K562 (cell line): ENCODE measurements around the gene NCBP2. TPM values are rescaled to one million over a fixed set of nuclear protein-coding genes. Genes with fewer than 3 reads are reported as not detected.

Experiments used
- ATF7 ChIP-seq: fragments of 450-650 bp; IDR thresholded peaks from 2 replicates; pipeline ENCODE4 v1.7.1; 2014; ENCODE audit warnings: mild to moderate bottlenecking, moderate library complexity
- CBFA2T2 ChIP-seq: fragments of 450-650 bp; conservative IDR thresholded peaks from 2 replicates; pipeline ENCODE4 v1.6.1; 2017; ENCODE audit warnings: mild to moderate bottlenecking
- FOXK1 ChIP-seq: sonication (generic); formaldehyde crosslinking; IDR thresholded peaks from 2 replicates; pipeline ENCODE4 v1.8.0; 2022; ENCODE audit warnings: missing genetic modification reagents, mild to moderate bottlenecking, borderline replicate concordance
- FOXM1 ChIP-seq, 2 experiments: fragments of 450-650 bp in 1 of 2; sonication (generic) in 1 of 2; formaldehyde crosslinking in 1 of 2; IDR thresholded peaks; 2 replicates each; pipeline versions ENCODE4 v1.6.1 to v1.9.0; 2017 to 2022; ENCODE audit warnings: low read depth in 2 of 2, mild to moderate bottlenecking in 2 of 2, missing genetic modification reagents in 1 of 2, moderate library complexity in 1 of 2
- HNRNPK ChIP-seq: fragments of 200-400 bp; formaldehyde crosslinking; IDR thresholded peaks from one replicate; pipeline ENCODE4 v1.6.1; 2018; ENCODE audit warnings: mild to moderate bottlenecking, low read depth, low read length; ENCODE audit not compliant: poor library complexity, severe bottlenecking
- ILF3 ChIP-seq: fragments of 450-650 bp; IDR thresholded peaks from 2 replicates; pipeline ENCODE4 v1.6.1; 2018; ENCODE audit warnings: antibody characterized with exemption, mild to moderate bottlenecking, moderate library complexity, borderline replicate concordance
- KDM5B ChIP-seq: fragments of 200-600 bp; sonication (generic); IDR thresholded peaks from 2 replicates; pipeline ENCODE4 v1.6.1; 2012; ENCODE audit warnings: low read depth, mild to moderate bottlenecking, moderate library complexity, low read length, control low read depth, inconsistent platforms; ENCODE audit not compliant: insufficient replicate concordance
- MAX ChIP-seq: sonication (generic); formaldehyde crosslinking; IDR thresholded peaks from 2 replicates; pipeline ENCODE4 v1.9.0; 2022; ENCODE audit warnings: mild to moderate bottlenecking, missing genetic modification reagents
- NFIX ChIP-seq: fragments of 250-450 bp; sonication (Bioruptor Pico); IDR thresholded peaks from 2 replicates; pipeline ENCODE4 v1.4.0; 2020; ENCODE audit warnings: low read depth, mild to moderate bottlenecking, moderate library complexity
- NFYB ChIP-seq: IDR thresholded peaks from 2 replicates; pipeline ENCODE4 v1.6.1; 2011; ENCODE audit warnings: mild to moderate bottlenecking, moderate library complexity; ENCODE audit not compliant: insufficient read length; ENCODE audit errors: extremely low read depth
- PHB ChIP-seq: fragments of 250-450 bp; sonication (Bioruptor Pico); IDR thresholded peaks from 2 replicates; pipeline ENCODE4 v1.5.0; 2021
- PRDM10 ChIP-seq: fragments of 450-650 bp; IDR thresholded peaks from 2 replicates; pipeline ENCODE4 v1.6.1; 2018; ENCODE audit not compliant: partially characterized antibody
- PTTG1 ChIP-seq: fragments of 450-650 bp; IDR thresholded peaks from 2 replicates; pipeline ENCODE4 v1.6.1; 2016; ENCODE audit warnings: low read depth, mild to moderate bottlenecking, missing genetic modification characterization, missing compliant biosample characterization
- RCOR1 ChIP-seq, 2 experiments: IDR thresholded peaks; 2 replicates each; pipeline ENCODE4 v1.6.1; 2012; ENCODE audit warnings: low read depth in 2 of 2, low read length in 2 of 2, borderline replicate concordance in 1 of 2, improper control_type of control experiment in 1 of 2
- SMARCA5 ChIP-seq: fragments of 450-650 bp; IDR thresholded peaks from 2 replicates; pipeline ENCODE4 v1.6.1; 2016
- THRB ChIP-seq: fragments of 450-650 bp; formaldehyde crosslinking; conservative IDR thresholded peaks from 2 replicates; pipeline ENCODE4 v1.4.0; 2022; ENCODE audit warnings: mild to moderate bottlenecking, missing genetic modification characterization
- ZNF133 ChIP-seq: fragments of 250-450 bp; sonication (Bioruptor Pico); IDR thresholded peaks from 2 replicates; pipeline ENCODE4 v1.4.0; 2020; ENCODE audit warnings: mild to moderate bottlenecking
- ZNF584 ChIP-seq: fragments of 200-800 bp; sonication (Bioruptor generic); IDR thresholded peaks from 2 replicates; pipeline ENCODE4 v1.6.1; 2016; ENCODE audit warnings: low read depth, mild to moderate bottlenecking, missing genetic modification characterization, missing compliant biosample characterization
- ZNF695 ChIP-seq: fragments of 450-650 bp; formaldehyde crosslinking; IDR thresholded peaks from 2 replicates; pipeline ENCODE4 v1.4.0; 2020; ENCODE audit warnings: mild to moderate bottlenecking, moderate library complexity
- ZNF699 ChIP-seq: fragments of 250-450 bp; sonication (Bioruptor Pico); IDR thresholded peaks from 2 replicates; pipeline ENCODE4 v1.8.0; 2021; ENCODE audit warnings: mild to moderate bottlenecking, moderate library complexity; ENCODE audit not compliant: insufficient replicate concordance
- ZNF707 ChIP-seq: fragments of 250-450 bp; sonication (Bioruptor Pico); conservative IDR thresholded peaks from 2 replicates; pipeline ENCODE4 v1.8.0; 2022; ENCODE audit warnings: inconsistent platforms, mild to moderate bottlenecking, moderate library complexity
- polyA plus RNA-seq, 8 experiments: library from polyadenylated mRNA; depleted of rRNA in 4 of 8; stranded (reverse) in 5 of 8; unstranded in 3 of 8; fragments of >200 nt; fragmentation: Nextera tagmentation in 2 of 8; fragmentation: Illumina TruSeq in 1 of 8; extraction: Ambion mirVana in 2 of 8; extraction: Trizol in 1 of 8; gene quantifications; 2 replicates each; pipeline versions ENCODE4 v1.2.1 to v1.2.3, GENCODE V29; 2011 to 2014; ENCODE audit warnings: inconsistent platforms in 1 of 8, missing spikeins in 1 of 8
- total RNA-seq, 7 experiments: library from RNA; depleted of rRNA in 6 of 7; stranded (reverse); fragments of >200 nt in 6 of 7; fragmentation: Illumina TruSeq in 2 of 7; extraction: Trizol in 2 of 7; gene quantifications; 2 replicates each; pipeline versions ENCODE4 v1.2.1 to v1.2.3, GENCODE V29; 2011 to 2021; ENCODE audit warnings: low replicate concordance in 1 of 7

Gene NCBP2
- total and polyA plus RNA-seq, 9 of the 15 experiments (the other 6 are each of a cell fraction or from before 2014, with no cell fraction given): 56.4 to 102 (median 82.3) TPM

- no peak for TF ChIP-seq ZNF695 (CRISPR knock-in tag)
- TF ChIP-seq RCOR1 (IDR thresholded peaks at IDR 0.05; ENCODE audit: borderline replicate concordance in 1 of 2, low read depth in 2 of 2, low read length in 2 of 2): peak; percentile 46 to 95; a peak in 2 of 4 replicates
- TF ChIP-seq HNRNPK: no peak
- peak; percentile 91 for TF ChIP-seq FOXM1 (IDR thresholded peaks at IDR 0.05; ENCODE audit: low read depth)
- TF ChIP-seq FOXM1 (CRISPR knock-in tag; IDR thresholded peaks at IDR 0.05; ENCODE audit: low read depth): no peak
- no peak for TF ChIP-seq PTTG1 (tag)
- no peak for TF ChIP-seq FOXK1 (CRISPR knock-in tag)
- no peak for TF ChIP-seq ILF3
- TF ChIP-seq NFYB: no peak
- no peak for TF ChIP-seq ZNF707 (CRISPR knock-in tag)
- peak; percentile 91 for TF ChIP-seq MAX
- no peak for TF ChIP-seq THRB (CRISPR knock-in tag)
- no peak for TF ChIP-seq KDM5B
- peak; percentile 100 for TF ChIP-seq CBFA2T2
- no peak for TF ChIP-seq NFIX (CRISPR knock-in tag)
- no peak for TF ChIP-seq SMARCA5
- TF ChIP-seq ATF7: peak; percentile 81
- TF ChIP-seq ZNF133 (CRISPR knock-in tag): 0 out of 2 replicates have a peak, but pooled peaks have one; percentile 12
- TF ChIP-seq PRDM10: no peak
- no peak for TF ChIP-seq ZNF699 (CRISPR knock-in tag)
- TF ChIP-seq ZNF584 (CRISPR knock-in tag): no peak
- no peak for TF ChIP-seq PHB (CRISPR knock-in tag)
Measured at GRCh38 chr3:196988241-196989029, 46.1 kb upstream of the NCBP2 start (continued).
